ENCODE measurements around the gene PDE1C. TPM values are rescaled to one million over a fixed set of nuclear protein-coding genes. Genes with fewer than 3 reads are reported as not detected.
A peak's percentile ranks its signal among the peaks of the same experiment; 100 is the strongest.

The PDE1C gene
- total RNA-seq, 2 donors from 2014 or later, result not detected

- Mint-ChIP-seq H3K9me3 (peaks cover 3 to 4% of the 10 kb centered on the region in 2 donors), H3K27ac (no peak overlapping the region), H3K36me3 (no peaks in the 10 kb centered on the region)
- ATAC-seq, result no peak
- peak in 1 of 2 donors; percentile 13 for DNase-seq (ENCODE audit: low spot score in 2 of 2)
These were observed 333.9 kb downstream of the PDE1C start for GRCh38 chr7:31735991-31736982.

- no peak for ATAC-seq
- peaks cover 3 to 15% of the 10 kb centered on the region in 2 donors for H3K9me3 Mint-ChIP-seq
- H3K27ac Mint-ChIP-seq, result no peak overlapping the region
- H3K36me3 Mint-ChIP-seq, result peaks cover 0 to 5% of the 10 kb centered on the region in 2 donors
- DNase-seq (ENCODE audit: low spot score in 2 of 2), result no peak
These were observed 335.8 kb downstream of the PDE1C start for GRCh38 chr7:31734456-31734855.

GRCh38 chr7:31729195-31729804, 340.9 kb downstream of the PDE1C start:
- Mint-ChIP-seq H3K27ac (no peak overlapping the region), H3K36me3 (peaks cover 0 to 5% of the 10 kb centered on the region in 2 donors), H3K9me3 (peaks cover 6 to 15% of the 10 kb centered on the region in 2 donors)
- ATAC-seq (no peak), DNase-seq (ENCODE audit: low spot score in 2 of 2) (no peak)

GRCh38 chr7:31724696-31725095, 345.5 kb downstream of the PDE1C start:
- Mint-ChIP-seq H3K9me3 (peaks cover 0 to 3% of the 10 kb centered on the region in 2 donors), H3K36me3 (no peaks in the 10 kb centered on the region), H3K27ac (no peak overlapping the region)
- ATAC-seq (no peak), DNase-seq (ENCODE audit: low spot score in 2 of 2) (no peak)

- Mint-ChIP-seq H3K9me3 (peaks cover 0 to 6% of the 10 kb centered on the region in 2 donors), H3K36me3 (no peaks in the 10 kb centered on the region), H3K27ac (no peak overlapping the region)
- DNase-seq (ENCODE audit: low spot score in 2 of 2), result no peak
- ATAC-seq, result no peak
These were observed 349.8 kb downstream of the PDE1C start for GRCh38 chr7:31720366-31720765.

GRCh38 chr7:31716355-31716754, 353.9 kb downstream of the PDE1C start:
- peaks cover 9 to 20% of the 10 kb centered on the region in 2 donors for H3K9me3 Mint-ChIP-seq
- DNase-seq (ENCODE audit: low spot score in 2 of 2) (no peak), ATAC-seq (no peak)
- no peaks in the 10 kb centered on the region for H3K36me3 Mint-ChIP-seq
- H3K27ac Mint-ChIP-seq, result no peak overlapping the region

GRCh38 chr7:31710171-31710570, 360.0 kb downstream of the PDE1C start:
- ATAC-seq (no peak), DNase-seq (ENCODE audit: low spot score in 2 of 2) (no peak)
- Mint-ChIP-seq H3K36me3 (no peaks in the 10 kb centered on the region), H3K27ac (no peak overlapping the region), H3K9me3 (peaks cover 9 to 14% of the 10 kb centered on the region in 2 donors)

GRCh38 chr7:31707089-31707488, 363.1 kb downstream of the PDE1C start:
- Mint-ChIP-seq H3K27ac (no peak overlapping the region), H3K36me3 (no peaks in the 10 kb centered on the region), H3K9me3 (peaks cover 4 to 5% of the 10 kb centered on the region in 2 donors)
- DNase-seq (ENCODE audit: low spot score in 2 of 2), result no peak
- no peak for ATAC-seq

- DNase-seq (ENCODE audit: low spot score in 2 of 2), result no peak
- Mint-ChIP-seq H3K9me3 (peaks cover 0 to 3% of the 10 kb centered on the region in 2 donors), H3K36me3 (no peaks in the 10 kb centered on the region), H3K27ac (no peak overlapping the region)
- ATAC-seq, result no peak
These were observed 364.8 kb downstream of the PDE1C start for GRCh38 chr7:31705377-31705776.

- no peak for DNase-seq (ENCODE audit: low spot score in 2 of 2)
- H3K9me3 Mint-ChIP-seq, result peaks cover 0 to 3% of the 10 kb centered on the region in 2 donors
- H3K27ac Mint-ChIP-seq, result no peak overlapping the region
- no peak for ATAC-seq
- H3K36me3 Mint-ChIP-seq, result no peaks in the 10 kb centered on the region
These were observed 367.9 kb downstream of the PDE1C start for GRCh38 chr7:31702354-31702753.

All from activated naive CD4-positive, alpha-beta T cell treated with anti-CD3 and anti-CD28 coated beads, Interleukin-2, amount 50 U/mL, for 72 hours (primary cell).